HPDE6-E6E7 (cell line): ENCODE measurements around the gene GLIS1.
"Not testable (repeated sequence)": the region's sequence is repeated elsewhere in the genome, so short reads cannot be mapped to it uniquely, and the experiment has no call there.

Experiments used
- DNase-seq: peaks from one replicate; pipeline ENCODE4 v3.0.0; 2011; ENCODE audit warnings: missing footprints; ENCODE audit errors: extremely low spot score

Gene GLIS1

GRCh38 chr1:53739109-53739681, at the start of gene GLIS1:
GLIS1 (minus strand) TSS chr1:53739164; CDS start chr1:53738064, 1,100 bp downstream.
- peak; percentile 88 for DNase-seq

GRCh38 chr1:53787655-53788054, 48.7 kb upstream of the GLIS1 start:
- no peak for DNase-seq

GRCh38 chr1:53783056-53783455, 44.1 kb upstream of the GLIS1 start:
- DNase-seq, result no peak

GRCh38 chr1:53781654-53782053, 42.7 kb upstream of the GLIS1 start:
- DNase-seq, result no peak

GRCh38 chr1:53777272-53777671, 38.3 kb upstream of the GLIS1 start:
- DNase-seq, result no peak

- DNase-seq, result no peak
Observed at GRCh38 chr1:53771648-53772047, 32.7 kb upstream of the GLIS1 start.

GRCh38 chr1:53769780-53770179, 30.8 kb upstream of the GLIS1 start:
- no peak for DNase-seq

GRCh38 chr1:53769184-53769583, 30.2 kb upstream of the GLIS1 start:
- DNase-seq, result no peak

- DNase-seq, result peak; percentile 19
Observed at GRCh38 chr1:53766831-53767405, 28.0 kb upstream of the GLIS1 start.

GRCh38 chr1:53766194-53766742, 27.3 kb upstream of the GLIS1 start:
- DNase-seq, result no peak

- DNase-seq, result no peak
Observed at GRCh38 chr1:53765657-53766056, 26.7 kb upstream of the GLIS1 start.

- no peak for DNase-seq
Observed at GRCh38 chr1:53763911-53764310, 24.9 kb upstream of the GLIS1 start.

- DNase-seq, result no peak
Observed at GRCh38 chr1:53763461-53763860, 24.5 kb upstream of the GLIS1 start.

- not testable (repeated sequence) for DNase-seq
Observed at GRCh38 chr1:53760497-53760896, 21.5 kb upstream of the GLIS1 start.

GRCh38 chr1:53755874-53756273, 16.9 kb upstream of the GLIS1 start:
- DNase-seq, result no peak

GRCh38 chr1:53754484-53755312, 15.7 kb upstream of the GLIS1 start:
- DNase-seq, result peak; percentile 49

- DNase-seq, result no peak
Observed at GRCh38 chr1:53752281-53752680, 13.3 kb upstream of the GLIS1 start.

GRCh38 chr1:53747841-53748240, 8.9 kb upstream of the GLIS1 start:
- no peak for DNase-seq

- no peak for DNase-seq
Observed at GRCh38 chr1:53740621-53741105, 1.7 kb upstream of the GLIS1 start.

- no peak for DNase-seq
Observed at GRCh38 chr1:53738205-53739108, 507 bp downstream of the GLIS1 start.

GRCh38 chr1:53737648-53738204, 1.2 kb downstream of the GLIS1 start:
- no peak for DNase-seq
